ENCODE data around the gene FSHB. TPM values are rescaled to one million over a fixed set of nuclear protein-coding genes. Genes with fewer than 3 reads are reported as not detected.
"Not testable (repeated sequence)": the region's sequence is repeated elsewhere in the genome, so short reads cannot be mapped to it uniquely, and the experiment has no call there.

Gene FSHB
- total RNA-seq, 2 experiments from 2014 or later, result not detected

GRCh38 chr11:30261821-30262220 is 31.0 kb downstream of the FSHB start:
- no peaks in the 10 kb centered on the region for H3K9me2 ChIP-seq (ENCODE audit: insufficient read depth, low read length)
- ChIA-PET POLR2A (interaction anchor here (0.7 to 1.0 kb wide), 2 partner anchors 9 to 1073 kb away, joined by 3 read pairs; no protein-coding TSS in a partner anchor), CTCF (ENCODE audit: unreplicated experiment) (no interaction called here)
- H3K36me3 ChIP-seq (ENCODE audit: insufficient read depth, low read length), result no peaks in the 10 kb centered on the region
- H3K79me2 ChIP-seq (ENCODE audit: insufficient read depth, low read depth, low read length), result no peaks in the 10 kb centered on the region
- H3K4me1 ChIP-seq (ENCODE audit: insufficient read depth, low read length, poor library complexity, severe bottlenecking), result no peaks in the 10 kb centered on the region
- no peak overlapping the region for H3K4me3 ChIP-seq (ENCODE audit: low read depth, low read length, poor library complexity, severe bottlenecking)
- no TSS peak for BruUV-seq (replicated peaks)
- intact Hi-C loops (cut with micrococcal nuclease; ENCODE audit: unreplicated experiment), result no loop called here
- no peaks in the 10 kb centered on the region for H3K9me3 ChIP-seq (ENCODE audit: low read length)
- H4K20me1 ChIP-seq (ENCODE audit: insufficient read depth, low read length), result no peaks in the 10 kb centered on the region
- H2AFZ ChIP-seq (ENCODE audit: low read length), result no peak overlapping the region
- no peak overlapping the region for H3K4me2 ChIP-seq (ENCODE audit: low read length)
- TF ChIP-seq CTCF (conservative IDR thresholded peaks at IDR 0.05; ENCODE audit: low read length), result no peak
- TF ChIP-seq EZH2phosphoT487 (IDR thresholded peaks at IDR 0.05; ENCODE audit: borderline replicate concordance, low read depth, low read length), result no peak
- no peak for DNase-seq (ENCODE audit: low spot score)
- H3K27ac ChIP-seq (ENCODE audit: low read depth, low read length, poor library complexity, severe bottlenecking), result no peak overlapping the region

- H3K9me3 ChIP-seq (ENCODE audit: low read length); POLR2A ChIA-PET; BruUV-seq (replicated peaks); H3K27ac ChIP-seq (ENCODE audit: low read depth, low read length, poor library complexity, severe bottlenecking); H4K20me1 ChIP-seq (ENCODE audit: insufficient read depth, low read length); CTCF ChIA-PET (ENCODE audit: unreplicated experiment); H2AFZ ChIP-seq (ENCODE audit: low read length); intact Hi-C loops (cut with micrococcal nuclease; ENCODE audit: unreplicated experiment); H3K4me3 ChIP-seq (ENCODE audit: low read depth, low read length, poor library complexity, severe bottlenecking); H3K79me2 ChIP-seq (ENCODE audit: insufficient read depth, low read depth, low read length); H3K4me2 ChIP-seq (ENCODE audit: low read length); H3K36me3 ChIP-seq (ENCODE audit: insufficient read depth, low read length); H3K4me1 ChIP-seq (ENCODE audit: insufficient read depth, low read length, poor library complexity, severe bottlenecking); H3K9me2 ChIP-seq (ENCODE audit: insufficient read depth, low read length); DNase-seq (ENCODE audit: low spot score): not testable (repeated sequence)
These were observed 37.8 kb downstream of the FSHB start for GRCh38 chr11:30268638-30269037.

- no peak for DNase-seq (ENCODE audit: low spot score)
- no peak for TF ChIP-seq CTCF (conservative IDR thresholded peaks at IDR 0.05; ENCODE audit: low read length)
- TF ChIP-seq EZH2phosphoT487 (IDR thresholded peaks at IDR 0.05; ENCODE audit: borderline replicate concordance, low read depth, low read length), result no peak
- ChIA-PET CTCF (ENCODE audit: unreplicated experiment) (no interaction called here), POLR2A (interaction anchor here (0.7 kb wide), 2 partner anchors 11 to 43 kb away, joined by 3 read pairs; no protein-coding TSS in a partner anchor)
- no peaks in the 10 kb centered on the region for H3K9me2 ChIP-seq (ENCODE audit: insufficient read depth, low read length)
- no peaks in the 10 kb centered on the region for H3K79me2 ChIP-seq (ENCODE audit: insufficient read depth, low read depth, low read length)
- H3K27ac ChIP-seq (ENCODE audit: low read depth, low read length, poor library complexity, severe bottlenecking), result no peak overlapping the region
- H4K20me1 ChIP-seq (ENCODE audit: insufficient read depth, low read length), result no peaks in the 10 kb centered on the region
- intact Hi-C loops (cut with micrococcal nuclease; ENCODE audit: unreplicated experiment), result no loop called here
- no peak overlapping the region for H3K4me2 ChIP-seq (ENCODE audit: low read length)
- H3K9me3 ChIP-seq (ENCODE audit: low read length), result no peaks in the 10 kb centered on the region
- no peak overlapping the region for H2AFZ ChIP-seq (ENCODE audit: low read length)
- BruUV-seq (replicated peaks), result no TSS peak
- H3K4me3 ChIP-seq (ENCODE audit: low read depth, low read length, poor library complexity, severe bottlenecking), result no peak overlapping the region
- no peaks in the 10 kb centered on the region for H3K4me1 ChIP-seq (ENCODE audit: insufficient read depth, low read length, poor library complexity, severe bottlenecking)
- H3K36me3 ChIP-seq (ENCODE audit: insufficient read depth, low read length), result no peaks in the 10 kb centered on the region
These were observed 39.9 kb downstream of the FSHB start for GRCh38 chr11:30270671-30271070.
